SH-SY5Y (cell line): Measurements from ENCODE around the gene ITPRID1.

ENCODE experiments used
- GATA2 ChIP-seq: IDR thresholded peaks from 2 replicates; pipeline ENCODE4 v1.6.1; 2011; ENCODE audit warnings: mild to moderate bottlenecking, low read depth, low read length
- GATA3 ChIP-seq: IDR thresholded peaks from 2 replicates; pipeline ENCODE4 v1.6.1; 2011; ENCODE audit warnings: low read depth, mild to moderate bottlenecking, low read length, moderate library complexity

DNA sequence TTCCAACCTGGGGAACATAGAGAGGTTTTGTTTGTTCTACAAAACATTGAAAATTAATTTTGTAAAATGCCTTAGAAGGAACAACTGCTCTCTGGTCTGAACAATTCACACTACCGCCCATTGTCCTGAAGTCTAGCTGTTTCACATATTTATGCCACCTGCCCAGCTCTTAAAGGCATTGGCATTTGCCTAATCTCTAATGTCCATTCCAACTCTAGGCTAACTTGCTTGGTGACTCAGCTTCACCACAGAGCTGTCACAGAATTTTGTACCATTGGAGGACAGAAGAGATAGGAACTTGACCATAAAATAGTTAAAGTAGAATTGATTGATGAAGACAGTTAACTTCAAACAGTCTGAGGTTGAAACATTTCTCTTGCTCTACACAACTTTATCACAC lies 119.6 kb downstream of the ITPRID1 start:
- no peak for TF ChIP-seq GATA2
- TF ChIP-seq GATA3 = no peak
